ENCODE measurements around the gene MIS18BP1. TPM values are rescaled to one million over a fixed set of nuclear protein-coding genes. Genes with fewer than 3 reads are reported as not detected.
"Not testable (repeated sequence)": the region's sequence is repeated elsewhere in the genome, so short reads cannot be mapped to it uniquely, and the experiment has no call there.

Gene MIS18BP1
- total RNA-seq, 4 donors from 2014 or later, result 4.7 to 7.0 (median 6.1) TPM

DNA sequence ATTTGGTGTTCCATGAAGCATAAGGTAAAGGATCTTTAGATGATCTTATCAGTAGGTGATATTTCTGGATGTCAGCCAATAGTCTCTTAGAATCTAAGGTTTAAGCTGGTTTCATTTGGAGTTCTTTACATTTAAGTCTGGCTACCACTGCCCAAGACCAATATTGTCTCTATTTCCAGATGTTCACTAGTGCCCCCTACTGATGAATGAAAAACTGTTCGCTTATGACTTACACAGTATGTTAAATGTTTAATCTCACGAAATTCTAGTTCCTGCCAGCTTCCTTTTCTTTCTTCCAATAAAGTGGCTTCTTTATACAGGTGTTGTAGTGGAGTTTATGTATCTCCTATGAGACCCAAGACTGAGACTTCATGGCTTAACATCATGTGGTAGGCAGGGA, 31.8 kb upstream of the MIS18BP1 start:
- TF ChIP-seq POLR2A (IDR thresholded peaks at IDR 0.05), result no peak
- TF ChIP-seq, protein P1, sequence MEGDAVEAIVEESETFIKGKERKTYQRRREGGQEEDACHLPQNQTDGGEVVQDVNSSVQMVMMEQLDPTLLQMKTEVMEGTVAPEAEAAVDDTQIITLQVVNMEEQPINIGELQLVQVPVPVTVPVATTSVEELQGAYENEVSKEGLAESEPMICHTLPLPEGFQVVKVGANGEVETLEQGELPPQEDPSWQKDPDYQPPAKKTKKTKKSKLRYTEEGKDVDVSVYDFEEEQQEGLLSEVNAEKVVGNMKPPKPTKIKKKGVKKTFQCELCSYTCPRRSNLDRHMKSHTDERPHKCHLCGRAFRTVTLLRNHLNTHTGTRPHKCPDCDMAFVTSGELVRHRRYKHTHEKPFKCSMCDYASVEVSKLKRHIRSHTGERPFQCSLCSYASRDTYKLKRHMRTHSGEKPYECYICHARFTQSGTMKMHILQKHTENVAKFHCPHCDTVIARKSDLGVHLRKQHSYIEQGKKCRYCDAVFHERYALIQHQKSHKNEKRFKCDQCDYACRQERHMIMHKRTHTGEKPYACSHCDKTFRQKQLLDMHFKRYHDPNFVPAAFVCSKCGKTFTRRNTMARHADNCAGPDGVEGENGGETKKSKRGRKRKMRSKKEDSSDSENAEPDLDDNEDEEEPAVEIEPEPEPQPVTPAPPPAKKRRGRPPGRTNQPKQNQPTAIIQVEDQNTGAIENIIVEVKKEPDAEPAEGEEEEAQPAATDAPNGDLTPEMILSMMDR (IDR thresholded peaks at IDR 0.05 in 4 of 5, conservative IDR thresholded peaks at IDR 0.05 in 1 of 5), result no peak
- no peaks in the 10 kb centered on the region for H3K27me3 ChIP-seq
- no peak overlapping the region for H3K27ac ChIP-seq
- in situ Hi-C loops (cut with MboI; ENCODE audit: low sequenced_read_pairs in 4 of 4), result no loop called here
- H3K4me1 ChIP-seq, result no peaks in the 10 kb centered on the region
- intact Hi-C loops (cut with DNase I; ENCODE audit: low total_unique reads), result no loop called here
- H3K4me3 ChIP-seq, result no peak overlapping the region
- no peak for DNase-seq
- H3K9me3 ChIP-seq, result no peaks in the 10 kb centered on the region
- H3K36me3 ChIP-seq, result no peaks in the 10 kb centered on the region
- ATAC-seq, result no peak

DNA sequence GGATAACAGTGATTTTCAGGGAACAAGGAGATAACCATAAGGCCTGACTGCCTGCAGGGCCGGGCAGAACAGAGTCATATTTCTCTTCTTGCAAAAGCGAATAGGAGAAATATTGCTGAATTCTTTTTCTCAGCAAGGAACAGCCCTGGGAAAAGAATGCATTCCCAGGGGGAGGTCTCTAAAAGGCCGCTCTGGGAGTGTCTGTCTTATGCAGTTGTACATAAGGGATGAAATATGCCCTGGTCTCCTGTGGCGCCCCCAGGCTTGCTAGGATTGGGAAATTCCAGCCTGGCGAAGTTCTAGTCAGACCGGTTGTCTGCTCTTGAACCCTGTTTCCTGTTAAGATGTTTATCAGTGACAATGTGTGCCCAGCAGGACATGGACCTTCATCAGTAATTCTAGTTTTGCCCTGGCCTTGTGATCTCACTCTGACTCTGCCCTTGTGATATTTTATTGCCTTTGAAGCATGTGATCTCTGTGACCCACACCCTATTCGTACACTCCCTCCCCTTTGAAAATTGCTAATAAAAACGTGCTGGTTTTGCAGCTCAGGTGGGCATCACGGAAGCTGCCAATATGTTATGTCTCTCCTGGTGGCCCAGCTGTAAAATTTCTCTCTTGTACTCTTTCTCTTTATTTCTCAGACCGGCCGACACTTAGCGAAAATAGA, 28.9 kb upstream of the MIS18BP1 start:
- H3K27ac ChIP-seq; DNase-seq; intact Hi-C loops (cut with DNase I; ENCODE audit: low total_unique reads); ATAC-seq; H3K27me3 ChIP-seq; H3K36me3 ChIP-seq; H3K4me1 ChIP-seq; H3K9me3 ChIP-seq; in situ Hi-C loops (cut with MboI; ENCODE audit: low sequenced_read_pairs in 4 of 4); H3K4me3 ChIP-seq: not testable (repeated sequence)

DNA sequence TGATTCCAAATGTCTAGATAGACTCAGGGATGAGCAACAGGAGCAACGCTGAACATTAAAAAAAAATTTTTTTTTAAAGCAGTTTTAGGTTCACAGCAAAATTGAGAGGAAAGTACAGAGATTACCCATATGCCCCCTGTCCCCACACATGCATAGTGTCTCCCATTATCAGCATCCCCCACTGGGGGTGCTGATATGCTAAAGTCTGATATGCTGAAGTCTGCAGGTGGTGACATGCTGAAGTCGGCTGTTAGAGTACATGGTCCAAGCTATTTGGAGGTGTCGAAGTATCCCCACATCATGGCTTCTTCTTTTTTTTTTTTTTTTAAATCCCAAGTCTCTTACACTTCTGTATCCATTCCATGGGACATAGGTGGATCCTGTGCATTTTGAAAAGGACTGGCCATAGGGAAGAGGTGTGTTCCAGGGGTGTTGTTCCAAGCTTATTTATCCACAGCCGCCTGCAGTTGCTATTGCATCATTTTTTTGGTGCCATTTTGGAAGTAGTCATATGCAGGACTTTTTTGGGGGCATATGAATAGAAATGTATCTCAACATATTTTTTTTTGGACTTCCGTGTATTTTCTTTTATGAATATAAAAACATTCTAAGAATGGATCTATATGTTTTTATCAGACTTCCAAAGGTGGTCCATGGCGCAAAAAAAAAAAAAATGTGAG, 19.0 kb upstream of the MIS18BP1 start:
- DNase-seq (no peak), ATAC-seq (no peak)
- intact Hi-C loops (cut with DNase I; ENCODE audit: low total_unique reads), result no loop called here
- Histone ChIP-seq H3K4me3 (no peak overlapping the region), H3K36me3 (no peaks in the 10 kb centered on the region), H3K4me1 (peaks cover 6 to 11% of the 10 kb centered on the region in 2 donors), H3K9me3 (no peaks in the 10 kb centered on the region), H3K27me3 (no peaks in the 10 kb centered on the region), H3K27ac (no peak overlapping the region)
- in situ Hi-C loops (cut with MboI; ENCODE audit: low sequenced_read_pairs in 4 of 4), result loop anchor here (25.0 kb wide), 1 partner anchor 360 kb away; no protein-coding TSS in a partner anchor
- TF ChIP-seq, protein P1 (IDR thresholded peaks at IDR 0.05 in 4 of 5, conservative IDR thresholded peaks at IDR 0.05 in 1 of 5), result no peak

DNA sequence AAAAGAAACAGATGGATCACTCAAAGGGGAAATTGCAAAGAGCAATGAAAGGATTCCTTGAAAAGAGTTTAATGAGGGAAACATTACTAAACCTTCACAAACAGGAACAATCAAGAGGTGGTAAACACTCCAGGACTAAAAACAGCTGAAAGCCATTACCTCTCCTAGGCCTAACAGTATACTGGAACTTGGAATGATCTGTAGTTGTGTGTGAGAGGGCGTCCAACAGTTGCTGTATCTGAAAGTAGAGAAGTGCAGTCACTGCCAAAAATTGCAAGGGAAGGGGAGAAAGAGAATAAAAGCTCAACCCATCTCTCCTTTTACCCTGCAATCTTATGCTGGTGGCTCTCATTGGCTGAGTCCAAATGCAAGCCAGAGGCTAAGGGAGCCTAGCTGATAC, 17.0 kb upstream of the MIS18BP1 start:
- intact Hi-C loops (cut with DNase I; ENCODE audit: low total_unique reads), result no loop called here
- DNase-seq (no peak), ATAC-seq (no peak)
- no peaks in the 10 kb centered on the region for H3K9me3 ChIP-seq
- peaks cover 6 to 11% of the 10 kb centered on the region in 2 donors for H3K4me1 ChIP-seq
- no peaks in the 10 kb centered on the region for H3K27me3 ChIP-seq
- no peak for TF ChIP-seq POLR2A (IDR thresholded peaks at IDR 0.05)
- TF ChIP-seq, protein P1 (IDR thresholded peaks at IDR 0.05 in 4 of 5, conservative IDR thresholded peaks at IDR 0.05 in 1 of 5), result no peak
- H3K4me3 ChIP-seq, result no peak overlapping the region
- in situ Hi-C loops (cut with MboI; ENCODE audit: low sequenced_read_pairs in 4 of 4), result loop anchor here (25.0 kb wide), 1 partner anchor 358 kb away; no protein-coding TSS in a partner anchor
- no peaks in the 10 kb centered on the region for H3K36me3 ChIP-seq
- H3K27ac ChIP-seq, result no peak overlapping the region

DNA sequence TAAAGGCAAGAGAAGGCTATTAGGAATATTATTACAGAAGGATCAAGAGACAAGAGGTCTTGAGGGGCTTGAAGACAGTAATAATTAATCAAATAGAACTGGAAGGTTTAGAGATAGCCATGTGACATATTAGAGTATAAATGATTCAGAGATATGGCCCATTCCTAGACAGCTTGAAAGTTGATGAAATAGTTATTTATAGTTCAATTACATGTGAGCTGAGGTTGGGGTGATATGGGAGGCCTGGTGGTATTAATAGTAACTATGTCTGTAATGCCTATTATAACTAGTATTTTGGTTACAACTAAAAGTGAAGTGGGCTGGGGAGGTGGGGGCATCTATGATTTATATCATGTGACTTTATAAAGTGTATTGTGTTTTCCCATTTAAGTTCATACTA, 14.1 kb upstream of the MIS18BP1 start:
- in situ Hi-C loops (cut with MboI; ENCODE audit: low sequenced_read_pairs in 4 of 4), result loop anchor here (25.0 kb wide), 1 partner anchor 355 kb away; no protein-coding TSS in a partner anchor
- H3K4me3 ChIP-seq, result no peak overlapping the region
- TF ChIP-seq POLR2A (IDR thresholded peaks at IDR 0.05), result no peak
- TF ChIP-seq, protein P1 (IDR thresholded peaks at IDR 0.05 in 4 of 5, conservative IDR thresholded peaks at IDR 0.05 in 1 of 5), result no peak
- H3K36me3 ChIP-seq, result no peaks in the 10 kb centered on the region
- peak overlapping the region in 3 of 4 donors; percentile 16 to 45 (median 35) for H3K27ac ChIP-seq
- DNase-seq (no peak), ATAC-seq (peak; percentile 86 to 94)
- peaks cover 6 to 11% of the 10 kb centered on the region in 2 donors for H3K4me1 ChIP-seq
- no peaks in the 10 kb centered on the region for H3K27me3 ChIP-seq
- no peaks in the 10 kb centered on the region for H3K9me3 ChIP-seq
- intact Hi-C loops (cut with DNase I; ENCODE audit: low total_unique reads), result loop anchor here (5.0 kb wide), 2 partner anchors 130 to 305 kb away; partner anchors contain the start of genes FANCM, KLHL28 and TOGARAM1

All from gastrocnemius medialis (tissue), 4 donors.